ENCODE measurements around the gene DMBT1. TPM values are rescaled to one million over a fixed set of nuclear protein-coding genes. Genes with fewer than 3 reads are reported as not detected.

DMBT1 gene
- total and polyA plus RNA-seq, 4 donors: 0.03 TPM; not detected in 3

GRCh38 chr10:122521011-122521410 lies 39.5 kb upstream of the DMBT1 start:
- no peak overlapping the region for H3K9ac ChIP-seq (ENCODE audit: low read depth in 1 of 2, low read length in 2 of 2)
- H3K4me3 ChIP-seq (ENCODE audit: low read depth in 1 of 3, low read length in 3 of 3): no peak overlapping the region
- WGBS: 87% methylated on average over 3 of the region's 3 CpGs
- H3K36me3 ChIP-seq (ENCODE audit: control insufficient read depth in 4 of 4, insufficient read depth in 3 of 4, low read depth in 1 of 4, low read length in 3 of 4): peaks cover 0 to 2% (median 0%) of the 10 kb centered on the region in 4 donors
- TF ChIP-seq NR2F2 (IDR thresholded peaks at IDR 0.05): no peak
- TF ChIP-seq HNF4A (conservative IDR thresholded peaks at IDR 0.05): no peak
- no peak for TF ChIP-seq GABPA (IDR thresholded peaks at IDR 0.05 in 1 of 2, conservative IDR thresholded peaks at IDR 0.05 in 1 of 2)
- no peak for TF ChIP-seq MAX (IDR thresholded peaks at IDR 0.05)
- TF ChIP-seq TAF1 (conservative IDR thresholded peaks at IDR 0.05): no peak
- no peak for TF ChIP-seq CTCF (IDR thresholded peaks at IDR 0.05; ENCODE audit: low read depth, low read length, missing input control)
- TF ChIP-seq EGR1 (IDR thresholded peaks at IDR 0.05; ENCODE audit: low read depth in 2 of 2): no peak
- H3K4me1 ChIP-seq (ENCODE audit: control insufficient read depth in 4 of 4, insufficient read depth in 4 of 4, low read length in 3 of 4): peaks cover 0 to 3% (median 1%) of the 10 kb centered on the region in 4 donors
- H3K27me3 ChIP-seq (ENCODE audit: control insufficient read depth in 4 of 4, insufficient read depth in 4 of 4, low read length in 3 of 4): no peaks in the 10 kb centered on the region
- no peak overlapping the region for H3K27ac ChIP-seq (ENCODE audit: low read depth in 1 of 2, low read length in 2 of 2)
- DNase-seq (ENCODE audit: low spot score): no peak
- H3K9me3 ChIP-seq (ENCODE audit: control insufficient read depth in 4 of 4, low read length in 3 of 4): no peaks in the 10 kb centered on the region

- Histone ChIP-seq H3K36me3 (ENCODE audit: control insufficient read depth in 4 of 4, insufficient read depth in 3 of 4, low read depth in 1 of 4, low read length in 3 of 4) (no peaks in the 10 kb centered on the region), H3K9ac (ENCODE audit: low read depth in 1 of 2, low read length in 2 of 2) (no peak overlapping the region), H3K27ac (ENCODE audit: low read depth in 1 of 2, low read length in 2 of 2) (no peak overlapping the region), H3K9me3 (ENCODE audit: control insufficient read depth in 4 of 4, low read length in 3 of 4) (no peaks in the 10 kb centered on the region), H3K27me3 (ENCODE audit: control insufficient read depth in 4 of 4, insufficient read depth in 4 of 4, low read length in 3 of 4) (no peaks in the 10 kb centered on the region), H3K4me3 (ENCODE audit: low read depth in 1 of 3, low read length in 3 of 3) (no peak overlapping the region), H3K4me1 (ENCODE audit: control insufficient read depth in 4 of 4, insufficient read depth in 4 of 4, low read length in 3 of 4) (peaks cover 4 to 17% (median 12%) of the 10 kb centered on the region in 4 donors)
- 97% methylated on average over 3 of the region's 3 CpGs for WGBS
- no peak for DNase-seq (ENCODE audit: low spot score)
- TF ChIP-seq TAF1 (conservative IDR thresholded peaks at IDR 0.05): no peak
- no peak for TF ChIP-seq EGR1 (IDR thresholded peaks at IDR 0.05; ENCODE audit: low read depth in 2 of 2)
- TF ChIP-seq YY1 (IDR thresholded peaks at IDR 0.05): no peak
- no peak for TF ChIP-seq SP1 (IDR thresholded peaks at IDR 0.05)
- TF ChIP-seq NR2F2 (IDR thresholded peaks at IDR 0.05): no peak
- TF ChIP-seq MAX (IDR thresholded peaks at IDR 0.05): no peak
- TF ChIP-seq REST (IDR thresholded peaks at IDR 0.05): no peak
- no peak for TF ChIP-seq ATF3 (IDR thresholded peaks at IDR 0.05)
- TF ChIP-seq FOXA2 (IDR thresholded peaks at IDR 0.05): no peak
- TF ChIP-seq JUND (IDR thresholded peaks at IDR 0.05): no peak
- TF ChIP-seq RXRA (IDR thresholded peaks at IDR 0.05): no peak
- TF ChIP-seq ZBTB33 (IDR thresholded peaks at IDR 0.05): no peak
- no peak for TF ChIP-seq HNF4A (conservative IDR thresholded peaks at IDR 0.05)
- TF ChIP-seq FOXA1 (IDR thresholded peaks at IDR 0.05): no peak
- TF ChIP-seq HNF4G (IDR thresholded peaks at IDR 0.05): no peak
- no peak for TF ChIP-seq GABPA (IDR thresholded peaks at IDR 0.05 in 1 of 2, conservative IDR thresholded peaks at IDR 0.05 in 1 of 2)
- no peak for TF ChIP-seq CTCF (IDR thresholded peaks at IDR 0.05; ENCODE audit: low read depth, low read length, missing input control)
- no peak for TF ChIP-seq RAD21 (IDR thresholded peaks at IDR 0.05)
Measured at GRCh38 chr10:122524811-122525210, 35.7 kb upstream of the DMBT1 start.

All from liver (tissue), 9 donors.